HepG2 (cell line): ENCODE measurements around the gene RASSF7. TPM values are rescaled to one million over a fixed set of nuclear protein-coding genes. Genes with fewer than 3 reads are reported as not detected.

ENCODE experiments used
- CENPBD1 ChIP-seq: sonication (generic); formaldehyde crosslinking; IDR thresholded peaks from 2 replicates; pipeline ENCODE4 v1.8.0; 2022; ENCODE audit warnings: missing genetic modification reagents, low read depth, mild to moderate bottlenecking, borderline replicate concordance
- CSRNP2 ChIP-seq: sonication (generic); formaldehyde crosslinking; conservative IDR thresholded peaks from 2 replicates; pipeline ENCODE4 v1.8.0; 2022; ENCODE audit warnings: low read depth, missing genetic modification reagents
- ELF3 ChIP-seq: IDR thresholded peaks from 2 replicates; pipeline ENCODE4 v1.6.1; 2016; ENCODE audit warnings: missing genetic modification reagents, missing compliant biosample characterization
- MEIS2 ChIP-seq: sonication (generic); formaldehyde crosslinking; IDR thresholded peaks from 2 replicates; pipeline ENCODE4 v1.9.0; 2021; ENCODE audit warnings: mild to moderate bottlenecking, missing genetic modification reagents
- MTA1 ChIP-seq: sonication (generic); formaldehyde crosslinking; IDR thresholded peaks from 2 replicates; pipeline ENCODE4 v1.4.0; 2020; ENCODE audit warnings: missing genetic modification reagents, mild to moderate bottlenecking, borderline replicate concordance
- MTA3 ChIP-seq: sonication (generic); formaldehyde crosslinking; IDR thresholded peaks from 2 replicates; pipeline ENCODE4 v1.4.0; 2020; ENCODE audit warnings: missing genetic modification reagents
- NFIC ChIP-seq: IDR thresholded peaks from 2 replicates; pipeline ENCODE4 v1.6.1; 2012; ENCODE audit warnings: mild to moderate bottlenecking, low read length, inconsistent platforms
- PRDM10 ChIP-seq: sonication (generic); formaldehyde crosslinking; IDR thresholded peaks from 2 replicates; pipeline ENCODE4 v1.4.0; 2020; ENCODE audit warnings: low read depth, missing genetic modification reagents
- REXO4 ChIP-seq: sonication (generic); formaldehyde crosslinking; IDR thresholded peaks from 2 replicates; pipeline ENCODE4 v1.8.0; 2022; ENCODE audit warnings: missing genetic modification reagents, mild to moderate bottlenecking, borderline replicate concordance
- SETDB1 ChIP-seq: sonication (generic); formaldehyde crosslinking; IDR thresholded peaks from 2 replicates; pipeline ENCODE4 v1.5.1; 2020; ENCODE audit warnings: missing genetic modification reagents, mild to moderate bottlenecking, borderline replicate concordance
- SP5 ChIP-seq: IDR thresholded peaks from 2 replicates; pipeline ENCODE4 v1.6.1; 2016; ENCODE audit warnings: low read depth, borderline replicate concordance
- SPEN ChIP-seq: sonication (generic); formaldehyde crosslinking; IDR thresholded peaks from 2 replicates; pipeline ENCODE4 v1.5.1; 2020; ENCODE audit warnings: low read depth, mild to moderate bottlenecking, missing genetic modification reagents
- ZBED4 ChIP-seq: sonication (generic); formaldehyde crosslinking; IDR thresholded peaks from 2 replicates; pipeline ENCODE4 v1.4.0; 2020; ENCODE audit warnings: missing genetic modification reagents, borderline replicate concordance
- ZFP36L1 ChIP-seq: sonication (generic); formaldehyde crosslinking; IDR thresholded peaks from 2 replicates; pipeline ENCODE4 v1.8.0; 2022; ENCODE audit warnings: mild to moderate bottlenecking, missing genetic modification reagents, moderate library complexity
- ZNF337 ChIP-seq: sonication (generic); formaldehyde crosslinking; IDR thresholded peaks from 2 replicates; pipeline ENCODE4 v1.5.1; 2020; ENCODE audit warnings: missing genetic modification reagents, low read depth, mild to moderate bottlenecking, borderline replicate concordance
- ZNF34 ChIP-seq: sonication (generic); formaldehyde crosslinking; IDR thresholded peaks from 2 replicates; pipeline ENCODE4 v1.4.0; 2020; ENCODE audit warnings: mild to moderate bottlenecking, missing genetic modification reagents, borderline replicate concordance
- ZNF558 ChIP-seq: sonication (generic); formaldehyde crosslinking; IDR thresholded peaks from 2 replicates; pipeline ENCODE4 v1.9.0; 2022; ENCODE audit warnings: mild to moderate bottlenecking, missing genetic modification reagents, borderline replicate concordance
- ZNF672 ChIP-seq: sonication (generic); formaldehyde crosslinking; IDR thresholded peaks from 2 replicates; pipeline ENCODE4 v1.8.1; 2022; ENCODE audit warnings: missing genetic modification reagents
- ZNF746 ChIP-seq: sonication (generic); formaldehyde crosslinking; IDR thresholded peaks from 2 replicates; pipeline ENCODE4 v1.8.0; 2022; ENCODE audit warnings: mild to moderate bottlenecking, missing genetic modification reagents
- ZSCAN21 ChIP-seq: sonication (generic); formaldehyde crosslinking; IDR thresholded peaks from 2 replicates; pipeline ENCODE4 v1.8.0; 2022; ENCODE audit warnings: mild to moderate bottlenecking, missing genetic modification reagents, moderate library complexity, borderline replicate concordance
- polyA plus RNA-seq, 8 experiments: library from polyadenylated mRNA; depleted of rRNA in 3 of 8; stranded (reverse) in 7 of 8; unstranded in 1 of 8; fragments of >200 nt; fragmentation: Illumina TruSeq in 4 of 8; extraction: Trizol in 4 of 8; gene quantifications; 2 replicates each; pipeline versions ENCODE4 v1.2.1 to v1.2.3, GENCODE V29; 2011 to 2016; ENCODE audit warnings: low read depth in 4 of 8, missing spikeins in 1 of 8, mixed read lengths in 1 of 8; ENCODE audit not compliant: insufficient read depth in 1 of 8
- total RNA-seq, 5 experiments: library from RNA; depleted of rRNA; stranded (reverse); fragments of >200 nt; fragmentation: Illumina TruSeq; extraction: Trizol; gene quantifications; 2 replicates each; pipeline ENCODE4 v1.2.3, GENCODE V29; 2016; ENCODE audit warnings: low read depth in 1 of 5

Gene RASSF7
- total and polyA plus RNA-seq, 2 of the 13 experiments (the other 11 are each of a cell fraction or from before 2014, with no cell fraction given) = 20.2 to 28.6 TPM

- TF ChIP-seq ZBED4 (CRISPR knock-in tag) (no peak), CSRNP2 (CRISPR knock-in tag) (no peak), ZNF672 (CRISPR knock-in tag) (no peak), SP5 (CRISPR knock-in tag) (no peak), ZSCAN21 (CRISPR knock-in tag) (peak; percentile 57; the same call in 1 of the 2 replicates), CENPBD1 (CRISPR knock-in tag) (no peak), ZFP36L1 (CRISPR knock-in tag) (0 out of 2 replicates have a peak, but pooled peaks have one; percentile 24), NFIC (no peak), REXO4 (no peak), ZNF337 (CRISPR knock-in tag) (no peak), ELF3 (peak; percentile 24; the same call in 1 of the 2 replicates), SETDB1 (no peak), ZNF746 (CRISPR knock-in tag) (no peak), SPEN (CRISPR knock-in tag) (peak; percentile 79), ZNF34 (CRISPR knock-in tag) (no peak), ZNF558 (CRISPR knock-in tag) (no peak), MTA1 (peak; percentile 86; the same call in 1 of the 2 replicates), PRDM10 (CRISPR knock-in tag) (peak; percentile 79; the same call in 1 of the 2 replicates), MEIS2 (no peak), MTA3 (no peak)
Observed at GRCh38 chr11:579830-580601, 19.2 kb downstream of the RASSF7 start (continued).
